BJ (cell line): ENCODE results near the gene IL22RA2. TPM values are rescaled to one million over a fixed set of nuclear protein-coding genes. Genes with fewer than 3 reads are reported as not detected.

Experiments
- CTCF ChIA-PET: fragments of 350-600 bp; formaldehyde crosslinking; extraction: SDS; loops from one replicate; lab custom pipeline; 2021; ENCODE audit warnings: antibody characterized with exemption, inconsistent platforms; lab: Yijun Ruan, JAX
- POLR2A ChIA-PET: fragments of 300-600 bp; sonication (Branson Sonifier 250); formaldehyde crosslinking; extraction: SDS; loops from one replicate; lab custom pipeline; 2021; ENCODE audit warnings: antibody characterized with exemption; lab: Charles Lee
- DNase-seq: peaks from one replicate; pipeline ENCODE4 v3.0.0-alpha.2; 2011; ENCODE audit warnings: low read depth
- H3K27me3 ChIP-seq: 2 replicates; pipeline ENCODE4 v1.6.0; 2011; ENCODE audit warnings: low read length; ENCODE audit not compliant: control insufficient read depth, insufficient read depth
- H3K36me3 ChIP-seq: 2 replicates; pipeline ENCODE4 v1.5.1; 2011; ENCODE audit warnings: low read length; ENCODE audit not compliant: control insufficient read depth, insufficient read depth
- H3K4me3 ChIP-seq: 2 replicates; pipeline ENCODE4 v1.5.1; 2011; ENCODE audit warnings: low read depth, mild to moderate bottlenecking, control low read depth, low read length
- CTCF ChIP-seq: IDR thresholded peaks from 2 replicates; pipeline ENCODE4 v1.5.1; 2011; ENCODE audit warnings: low read depth, mild to moderate bottlenecking, control low read depth, inconsistent platforms, low read length, moderate library complexity; ENCODE audit not compliant: insufficient read depth
- polyA minus RNA-seq: library from RNA; depleted of rRNA, polyadenylated mRNA; stranded (reverse); fragments of >200 nt; gene quantifications from 2 replicates; pipeline ENCODE4 v1.2.3, GENCODE V29; 2011; rRNA and poly(A)+ RNA removed
- polyA plus RNA-seq: library from polyadenylated mRNA; depleted of rRNA; stranded (reverse); fragments of >200 nt; gene quantifications from 2 replicates; pipeline ENCODE4 v1.2.3, GENCODE V29; 2011; rRNA removed

Gene IL22RA2
- polyA plus RNA-seq (not detected in 2 replicates), polyA minus RNA-seq (not detected in 2 replicates)

GRCh38 chr6:137173501-137173900, at the start of gene IL22RA2:
Gene IL22RA2, minus strand, starts transcription at chr6:137173644. Its CDS starts 11,895 bp downstream, at chr6:137161749.
- Histone ChIP-seq H3K36me3 (no peaks in the 10 kb centered on the region), H3K27me3 (no peaks in the 10 kb centered on the region; the same call in 1 of the 2 replicates), H3K4me3 (no peak within 1 kb of the TSS)
- ChIA-PET POLR2A (no interaction called here), CTCF (no interaction called here)
- TF ChIP-seq CTCF = no peak
- no peak for DNase-seq

- H3K36me3 ChIP-seq = no peaks in the 10 kb centered on the region
- no peak overlapping the region for H3K4me3 ChIP-seq
- DNase-seq = no peak
- ChIA-PET POLR2A (interaction anchor here (0.6 kb wide), 1 partner anchor 476 kb away, joined by 7 read pairs; no protein-coding TSS in a partner anchor), CTCF (no interaction called here)
- no peaks in the 10 kb centered on the region for H3K27me3 ChIP-seq
- no peak for TF ChIP-seq CTCF
Observed at GRCh38 chr6:137222381-137222780, 48.9 kb upstream of the IL22RA2 start.

- H3K27me3 ChIP-seq = no peaks in the 10 kb centered on the region
- no peak for DNase-seq
- TF ChIP-seq CTCF = no peak
- CTCF ChIA-PET = interaction anchor here (0.6 kb wide), 1 partner anchor 729 kb away, joined by 3 read pairs; no protein-coding TSS in a partner anchor
- POLR2A ChIA-PET = no interaction called here
- H3K36me3 ChIP-seq = no peaks in the 10 kb centered on the region
- H3K4me3 ChIP-seq = peak overlapping the region; percentile 96
Observed at GRCh38 chr6:137219664-137220252, 46.3 kb upstream of the IL22RA2 start.

GRCh38 chr6:137218917-137219663, 45.6 kb upstream of the IL22RA2 start, which contains the start of gene IFNGR1:
Gene IFNGR1, minus strand, starts transcription at chr6:137219385. Its CDS starts 58 bp downstream, at chr6:137219327.
- ChIA-PET CTCF (interaction anchor here (1.0 to 1.5 kb wide), 2 partner anchors 10 to 95 kb away, joined by 3 to 4 read pairs; no protein-coding TSS in a partner anchor), POLR2A (no interaction called here)
- Histone ChIP-seq H3K4me3 (peak within 1 kb of the TSS; percentile 96), H3K36me3 (no peaks in the 10 kb centered on the region), H3K27me3 (no peaks in the 10 kb centered on the region)
- no peak for DNase-seq
- TF ChIP-seq CTCF = no peak

GRCh38 chr6:137218473-137218916, 45.1 kb upstream of the IL22RA2 start:
- TF ChIP-seq CTCF = no peak
- Histone ChIP-seq H3K4me3 (peak overlapping the region; percentile 96), H3K36me3 (no peaks in the 10 kb centered on the region), H3K27me3 (no peaks in the 10 kb centered on the region)
- DNase-seq = no peak
- ChIA-PET CTCF (interaction anchor here (1.0 to 1.5 kb wide), 2 partner anchors 10 to 96 kb away, joined by 3 to 4 read pairs; no protein-coding TSS in a partner anchor), POLR2A (no interaction called here)
